Activated CD4-positive, alpha-beta T cell treated with anti-CD3 and anti-CD28 coated beads for 4 hours (primary cell): Measurements from ENCODE around the gene GPR15LG.
"Not testable (repeated sequence)": the region's sequence is repeated elsewhere in the genome, so short reads cannot be mapped to it uniquely, and the experiment has no call there.

Source experiments
- DNase-seq, 2 donors: peaks; one replicate each; pipeline ENCODE4 v3.0.0-alpha.2; 2020

GPR15LG gene

DNA sequence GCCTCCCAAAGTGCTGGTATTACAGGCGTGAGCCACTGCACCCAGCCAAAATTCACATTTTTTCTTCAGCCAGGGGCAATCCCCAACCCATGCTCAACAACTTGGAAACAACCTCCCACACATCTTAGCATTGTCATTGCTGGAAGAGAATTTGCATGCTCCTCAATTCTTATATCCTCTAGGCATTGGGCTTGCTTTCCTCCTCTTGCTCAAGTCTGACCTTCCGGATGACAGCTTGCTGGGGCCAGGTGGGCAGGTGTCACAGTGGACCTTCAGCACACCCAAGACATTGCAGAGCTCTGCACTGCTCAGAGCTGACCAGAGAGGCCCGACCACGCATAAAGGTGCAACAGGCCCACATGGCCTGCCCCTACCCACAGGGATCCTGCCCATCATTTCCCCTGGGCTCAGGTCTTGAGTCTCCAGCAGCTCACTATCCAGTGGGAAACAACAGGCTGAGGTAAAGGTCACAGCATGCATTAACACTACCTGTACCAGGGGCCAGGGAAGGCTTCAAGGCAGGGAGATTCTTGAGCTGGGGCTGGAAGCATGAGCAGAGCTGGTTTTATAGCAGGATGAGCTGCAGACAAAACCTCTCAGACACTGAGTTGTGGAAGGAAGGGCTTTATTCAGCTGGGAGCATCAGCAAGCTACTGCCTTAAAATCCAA is 6.8 kb upstream of the GPR15LG start:
- DNase-seq, result no peak

DNA sequence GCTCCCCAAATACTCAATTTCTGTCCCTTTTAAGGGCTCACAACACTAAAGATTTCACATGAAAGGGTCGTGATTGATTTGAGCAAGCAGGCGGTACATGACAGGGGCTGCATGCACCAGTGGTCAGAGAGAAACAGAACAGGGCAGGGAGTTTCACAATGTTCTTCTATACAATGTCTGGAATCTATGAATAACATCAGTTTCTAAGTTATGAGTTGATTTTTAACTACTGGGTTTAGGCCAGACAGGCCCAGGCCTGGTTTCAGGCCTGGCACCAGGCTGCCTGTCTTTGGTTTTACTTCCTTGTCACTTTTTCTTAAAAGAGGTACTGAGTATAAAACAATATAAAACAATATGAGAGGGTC is 6.3 kb upstream of the GPR15LG start:
- DNase-seq, result not testable (repeated sequence)

- not testable (repeated sequence) for DNase-seq
Observed at GRCh38 chr10:84168382-84168781, 5.2 kb upstream of the GPR15LG start.

GRCh38 chr10:84171237-84171636 is 2.4 kb upstream of the GPR15LG start:
- not testable (repeated sequence) for DNase-seq

- not testable (repeated sequence) for DNase-seq
Observed at GRCh38 chr10:84171700-84172466, 1.7 kb upstream of the GPR15LG start.

DNA sequence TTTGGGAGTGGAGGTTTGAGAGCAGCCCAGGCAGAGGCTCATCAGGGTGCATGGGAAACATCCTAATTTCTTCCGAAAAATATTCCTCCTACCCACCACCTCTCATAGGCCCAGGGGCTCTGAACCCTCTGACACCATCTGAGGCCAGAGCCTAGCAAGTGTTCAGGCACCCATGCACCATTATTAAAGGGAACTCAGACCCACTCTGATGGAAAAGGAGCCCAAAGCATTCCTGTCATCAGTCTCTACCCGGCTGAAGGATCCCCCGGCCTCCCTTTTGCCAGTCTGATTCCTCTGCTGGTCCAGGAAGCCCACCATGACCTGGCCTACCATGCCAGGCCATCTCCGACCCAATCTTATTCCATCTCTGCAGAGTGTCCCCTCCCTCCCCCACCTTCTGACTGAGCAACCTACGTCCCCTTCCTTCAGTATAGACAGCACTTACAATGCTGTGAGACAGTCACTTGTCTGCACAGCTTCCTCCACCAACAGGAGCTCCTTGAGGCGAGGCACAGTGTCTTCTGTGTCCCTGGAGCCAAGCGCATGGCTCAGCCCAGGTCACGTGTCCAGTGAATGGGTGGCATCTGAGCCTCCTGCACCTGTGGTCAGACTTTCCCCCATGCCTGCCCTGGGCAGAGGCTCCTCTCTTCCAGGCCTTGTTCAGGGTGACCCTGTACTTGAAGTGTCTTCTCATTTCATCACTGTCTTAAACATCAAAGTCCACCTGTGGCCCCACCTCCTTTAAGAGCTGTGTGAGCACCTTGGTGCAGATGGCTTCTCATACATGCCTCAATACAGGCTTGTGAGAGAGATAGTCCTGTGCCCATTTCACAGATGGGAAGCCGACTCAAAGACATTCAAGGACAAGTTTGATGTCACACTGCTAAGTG is 889 bp upstream of the GPR15LG start:
- DNase-seq, result no peak

DNA sequence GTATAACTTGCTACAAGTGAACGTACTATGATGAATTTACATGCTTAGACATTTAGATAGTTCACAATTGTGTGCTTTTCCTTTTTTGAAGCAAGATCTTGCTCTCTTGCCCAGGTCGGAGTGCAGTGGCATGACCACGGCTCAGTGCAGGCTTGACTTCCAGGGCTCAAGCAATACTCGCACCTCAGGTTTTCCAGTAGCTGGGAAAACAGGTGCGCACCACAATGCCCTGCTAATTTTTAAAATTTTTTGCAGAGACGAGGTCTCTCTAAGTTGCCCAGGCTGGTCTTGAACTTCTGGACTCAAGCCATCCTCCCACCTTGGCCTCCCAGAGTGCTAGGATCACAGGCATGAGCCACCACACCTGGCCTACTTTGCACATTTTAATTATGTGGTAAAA is 1.8 kb downstream of the GPR15LG start:
- no peak for DNase-seq

GRCh38 chr10:84176351-84176750 is 2.8 kb downstream of the GPR15LG start:
- DNase-seq, result no peak

- DNase-seq, result no peak
Observed at GRCh38 chr10:84176836-84177474, 3.4 kb downstream of the GPR15LG start.

- no peak for DNase-seq
Observed at GRCh38 chr10:84177541-84178141, 4.0 kb downstream of the GPR15LG start.

DNA sequence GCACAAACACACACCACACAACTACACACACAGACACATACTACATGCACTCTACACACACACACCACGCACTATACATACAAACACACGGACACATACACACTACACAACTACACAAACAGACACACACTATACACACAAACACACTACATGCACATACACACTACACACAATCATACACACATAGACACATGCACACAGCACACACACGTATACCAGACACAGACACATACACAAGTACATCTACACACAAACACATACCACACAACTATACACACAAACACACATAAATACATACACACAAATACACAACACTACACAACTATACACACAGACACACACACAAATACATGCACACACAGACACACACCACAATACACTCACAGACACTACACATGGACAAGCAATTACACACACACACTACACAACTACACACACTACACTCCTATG is 4.6 kb downstream of the GPR15LG start:
- DNase-seq, result no peak

DNA sequence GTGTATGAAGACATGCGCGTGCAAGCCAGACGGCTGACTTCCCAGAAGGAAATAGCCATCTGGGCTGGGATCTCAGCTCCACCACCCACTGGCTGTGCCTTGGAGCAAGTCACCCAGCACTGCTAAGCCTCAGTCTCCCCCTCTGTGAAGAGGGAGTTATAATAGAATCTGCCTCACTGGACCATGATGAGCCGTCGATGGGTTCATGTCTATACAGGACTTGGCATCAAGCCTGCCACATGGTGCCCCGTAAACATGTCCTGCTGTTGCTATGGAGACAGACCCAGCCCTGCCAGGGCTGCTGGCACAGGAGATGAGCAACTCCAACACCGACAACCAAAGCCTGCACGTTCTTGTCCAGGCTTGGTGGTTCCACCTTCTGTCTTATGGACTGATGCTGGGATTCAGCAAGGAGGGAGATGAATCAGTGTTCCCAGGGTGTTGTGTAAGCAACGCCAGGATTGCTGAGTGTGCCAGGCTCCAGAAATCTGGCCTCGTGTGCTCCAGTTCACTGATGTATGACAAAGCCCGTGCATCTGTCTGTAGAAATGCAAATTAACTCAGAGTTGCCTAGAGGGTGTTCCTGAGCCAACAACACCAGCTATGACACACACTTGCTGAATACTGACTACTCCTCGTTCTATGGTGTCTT is 5.6 kb downstream of the GPR15LG start:
- DNase-seq, result no peak

- not testable (repeated sequence) for DNase-seq
Observed at GRCh38 chr10:84180386-84180785, 6.8 kb downstream of the GPR15LG start.

DNA sequence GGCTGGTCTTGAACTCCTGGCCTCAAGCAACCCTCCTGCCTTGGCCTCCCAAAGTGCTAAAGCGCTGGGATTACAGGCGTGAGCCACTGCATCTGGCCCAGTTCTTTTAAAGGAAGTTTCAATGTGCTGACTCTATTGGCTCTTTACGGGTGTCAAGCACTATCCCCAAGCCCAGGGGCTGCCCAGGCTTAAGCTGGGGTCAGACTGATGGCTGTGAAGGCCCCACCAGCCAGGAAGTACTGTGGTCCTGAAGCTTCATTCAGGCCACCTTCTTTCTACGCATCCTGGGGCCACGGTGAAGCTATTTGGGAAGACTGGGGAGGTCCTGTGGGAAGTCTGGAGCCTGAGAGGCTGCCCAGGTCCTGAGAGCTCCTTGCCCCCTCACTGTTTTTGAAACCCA is 8.0 kb downstream of the GPR15LG start:
- DNase-seq, result no peak

GRCh38 chr10:84184517-84184916 is 10.9 kb downstream of the GPR15LG start:
- no peak for DNase-seq

- DNase-seq, result no peak
Observed at GRCh38 chr10:84185526-84186175, 12.1 kb downstream of the GPR15LG start.

DNA sequence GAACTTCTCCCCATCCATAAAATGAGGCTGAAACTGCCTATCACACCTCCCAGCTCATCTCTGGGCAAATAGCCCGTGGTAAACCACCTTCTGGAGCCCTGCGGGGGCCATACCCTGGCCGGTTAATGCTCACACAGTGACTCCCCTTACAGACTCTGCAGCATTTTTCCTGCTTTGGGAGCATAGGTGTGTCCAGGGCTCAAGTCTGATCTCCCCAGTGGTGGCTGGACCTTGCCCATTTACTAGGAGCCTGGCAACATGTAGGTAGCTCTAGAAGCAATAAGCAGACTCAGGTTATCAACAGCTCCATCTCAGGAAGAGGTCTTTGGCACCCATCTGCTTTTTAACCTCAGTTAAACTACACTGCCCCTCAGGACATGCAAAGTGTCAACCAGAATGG is 15.2 kb downstream of the GPR15LG start:
- no peak for DNase-seq

- DNase-seq, result no peak
Observed at GRCh38 chr10:84190621-84191020, 17.0 kb downstream of the GPR15LG start.

- no peak for DNase-seq
Observed at GRCh38 chr10:84191106-84191505, 17.5 kb downstream of the GPR15LG start.

DNA sequence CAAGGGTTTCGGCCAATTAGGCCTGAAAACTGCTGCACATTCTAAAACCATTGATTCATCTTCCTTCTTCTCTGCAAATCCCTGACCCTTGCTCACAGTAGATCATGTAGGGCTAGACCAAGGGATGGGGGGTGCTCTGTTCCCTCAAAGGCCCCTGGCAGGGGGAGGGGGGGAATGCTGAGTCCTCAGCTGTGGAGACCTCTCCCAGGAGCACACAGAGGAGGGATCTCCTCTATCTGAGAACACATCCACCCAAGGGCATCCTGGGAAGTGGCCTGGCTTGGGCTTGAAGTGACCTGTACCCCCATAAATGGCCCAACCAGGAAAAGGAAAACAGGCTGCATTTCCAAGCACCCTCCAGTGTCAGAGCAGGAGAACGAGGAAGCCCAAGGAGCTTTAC is 19.7 kb downstream of the GPR15LG start:
- no peak for DNase-seq

DNA sequence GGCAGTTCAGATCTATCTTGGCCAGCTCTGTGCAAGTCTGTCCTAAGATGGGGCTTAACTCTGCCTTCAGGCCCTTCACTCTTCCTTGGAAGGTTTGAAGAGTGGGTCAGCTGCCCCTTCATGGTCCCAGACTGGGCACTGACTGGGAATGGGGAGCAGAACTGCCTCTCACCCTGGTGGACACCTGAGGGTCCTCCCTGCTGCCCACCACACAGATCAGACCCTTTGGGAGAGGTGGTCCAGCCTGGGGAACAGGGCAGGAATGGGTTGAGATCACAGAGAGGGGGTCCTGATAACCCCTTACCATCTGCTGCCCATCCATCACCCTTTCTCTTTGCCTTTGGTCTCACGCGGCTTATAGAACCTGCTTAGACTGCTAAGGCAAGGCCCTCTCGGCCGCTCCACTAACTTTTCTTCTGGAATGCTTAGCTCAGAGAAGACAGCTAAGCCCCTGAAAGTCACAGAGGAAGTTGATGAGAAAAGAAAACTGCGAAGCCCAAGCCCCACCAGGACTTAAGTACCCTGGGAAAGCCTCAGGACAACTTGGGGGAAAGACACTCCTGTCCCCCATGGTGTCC is 20.3 kb downstream of the GPR15LG start:
- no peak for DNase-seq
